ENCODE measurements around the gene EFCAB12. TPM values are rescaled to one million over a fixed set of nuclear protein-coding genes. Genes with fewer than 3 reads are reported as not detected.

EFCAB12 gene
- total and polyA plus RNA-seq, 2 of the 8 experiments (the other 6 are each of a cell fraction or from before 2014, with no cell fraction given), result 0.60 to 0.99 TPM

DNA sequence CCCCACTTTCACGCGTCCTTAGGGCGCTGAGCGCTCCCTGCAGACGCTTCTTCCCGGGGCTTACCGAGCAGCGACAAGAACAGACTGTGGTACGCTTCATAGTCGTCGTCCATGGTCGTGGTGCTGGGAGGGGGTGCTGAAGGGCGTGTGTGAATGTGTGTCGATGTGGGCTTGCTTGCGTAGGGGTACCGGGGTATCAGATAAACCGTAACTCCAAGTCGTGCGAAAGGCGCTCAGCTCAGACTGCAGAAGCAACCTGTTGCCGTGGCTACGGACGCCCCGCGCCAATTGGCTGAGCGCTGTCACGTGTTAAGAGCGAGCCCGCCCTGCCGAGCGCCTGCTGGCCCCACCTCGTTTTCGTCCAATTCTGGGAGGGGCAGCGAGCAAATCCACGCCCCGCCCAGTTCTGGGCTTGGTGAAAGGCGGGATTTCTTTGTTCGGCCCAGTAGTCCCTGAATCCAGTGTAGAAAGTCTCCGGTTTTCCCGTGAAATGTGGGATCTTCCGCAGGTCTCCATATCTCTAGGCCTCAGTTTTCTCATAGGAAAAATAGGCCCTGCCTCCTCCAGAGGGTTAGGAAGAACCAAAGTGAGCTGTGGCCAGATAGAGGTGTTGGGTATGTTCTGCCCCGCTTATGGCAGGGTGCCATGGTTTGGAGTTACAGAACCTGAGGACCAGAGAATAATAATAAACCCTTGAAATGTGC is at the start of gene EFCAB12 (continued):
- TF ChIP-seq TAF1 (IDR thresholded peaks at IDR 0.05; ENCODE audit: low read depth, low read length) (peak; percentile 66; the same call in 1 of the 2 replicates), SRF (IDR thresholded peaks at IDR 0.05; ENCODE audit: low read depth, low read length) (no peak), HDAC2 (IDR thresholded peaks at IDR 0.05; ENCODE audit: borderline replicate concordance in 1 of 2, low read depth in 2 of 2, low read length in 2 of 2) (peak in 1 of 2 experiments; percentile 88; a peak in 2 of 4 replicates), RNF2 (IDR thresholded peaks at IDR 0.05; ENCODE audit: borderline replicate concordance, low read depth, low read length, missing control alignments, poor library complexity, severe bottlenecking) (no peak), POLR2AphosphoS5 (IDR thresholded peaks at IDR 0.05; ENCODE audit: low read depth, low read length) (peak; percentile 60; the same call in 1 of the 2 replicates), HDAC6 (IDR thresholded peaks at IDR 0.05; ENCODE audit: low read depth, low read length) (no peak), CHD2 (IDR thresholded peaks at IDR 0.05; ENCODE audit: low read length) (0 out of 2 replicates have a peak, but pooled peaks have one; percentile 35), KDM4A (IDR thresholded peaks at IDR 0.05; ENCODE audit: low read depth, low read length, severe bottlenecking) (peak; percentile 67), CBX8 (IDR thresholded peaks at IDR 0.05; ENCODE audit: borderline replicate concordance, low read depth, low read length) (no peak), EGR1 (IDR thresholded peaks at IDR 0.05; ENCODE audit: borderline replicate concordance, low read depth, low read length) (no peak), RAD21 (IDR thresholded peaks at IDR 0.05 in 1 of 2, conservative IDR thresholded peaks at IDR 0.05 in 1 of 2; ENCODE audit: low read depth in 2 of 2, low read length in 2 of 2) (no peak), SP1 (IDR thresholded peaks at IDR 0.05; ENCODE audit: low read depth, low read length) (peak; percentile 81), NRF1 (IDR thresholded peaks at IDR 0.05; ENCODE audit: low read depth, low read length) (no peak), JUND (IDR thresholded peaks at IDR 0.05; ENCODE audit: low read length) (no peak), GTF2F1 (IDR thresholded peaks at IDR 0.05; ENCODE audit: borderline replicate concordance, low read depth, low read length) (no peak), MAFK (IDR thresholded peaks at IDR 0.05; ENCODE audit: low read depth, low read length) (no peak), TAF7 (optimal IDR thresholded peaks at IDR 0.05; ENCODE audit: borderline replicate concordance, low read depth, low read length) (no peak)
- TF ChIP-seq, protein P1, sequence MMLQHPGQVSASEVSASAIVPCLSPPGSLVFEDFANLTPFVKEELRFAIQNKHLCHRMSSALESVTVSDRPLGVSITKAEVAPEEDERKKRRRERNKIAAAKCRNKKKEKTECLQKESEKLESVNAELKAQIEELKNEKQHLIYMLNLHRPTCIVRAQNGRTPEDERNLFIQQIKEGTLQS (IDR thresholded peaks at IDR 0.05; ENCODE audit: insufficient read depth, low read depth, low read length), result peak; percentile 64
- TF ChIP-seq, protein P2, sequence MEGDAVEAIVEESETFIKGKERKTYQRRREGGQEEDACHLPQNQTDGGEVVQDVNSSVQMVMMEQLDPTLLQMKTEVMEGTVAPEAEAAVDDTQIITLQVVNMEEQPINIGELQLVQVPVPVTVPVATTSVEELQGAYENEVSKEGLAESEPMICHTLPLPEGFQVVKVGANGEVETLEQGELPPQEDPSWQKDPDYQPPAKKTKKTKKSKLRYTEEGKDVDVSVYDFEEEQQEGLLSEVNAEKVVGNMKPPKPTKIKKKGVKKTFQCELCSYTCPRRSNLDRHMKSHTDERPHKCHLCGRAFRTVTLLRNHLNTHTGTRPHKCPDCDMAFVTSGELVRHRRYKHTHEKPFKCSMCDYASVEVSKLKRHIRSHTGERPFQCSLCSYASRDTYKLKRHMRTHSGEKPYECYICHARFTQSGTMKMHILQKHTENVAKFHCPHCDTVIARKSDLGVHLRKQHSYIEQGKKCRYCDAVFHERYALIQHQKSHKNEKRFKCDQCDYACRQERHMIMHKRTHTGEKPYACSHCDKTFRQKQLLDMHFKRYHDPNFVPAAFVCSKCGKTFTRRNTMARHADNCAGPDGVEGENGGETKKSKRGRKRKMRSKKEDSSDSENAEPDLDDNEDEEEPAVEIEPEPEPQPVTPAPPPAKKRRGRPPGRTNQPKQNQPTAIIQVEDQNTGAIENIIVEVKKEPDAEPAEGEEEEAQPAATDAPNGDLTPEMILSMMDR (IDR thresholded peaks at IDR 0.05; ENCODE audit: control extremely low read depth in 1 of 3, insufficient read depth in 1 of 3, low read depth in 1 of 3, low read length in 3 of 3), result no peak
- TF ChIP-seq, protein P3, sequence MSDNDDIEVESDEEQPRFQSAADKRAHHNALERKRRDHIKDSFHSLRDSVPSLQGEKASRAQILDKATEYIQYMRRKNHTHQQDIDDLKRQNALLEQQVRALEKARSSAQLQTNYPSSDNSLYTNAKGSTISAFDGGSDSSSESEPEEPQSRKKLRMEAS (IDR thresholded peaks at IDR 0.05), result no peak; the same call in 1 of the 2 replicates

Data from H1 (cell line).